ENCODE data around the gene MRPS22.
"Not testable (repeated sequence)": the region's sequence is repeated elsewhere in the genome, so short reads cannot be mapped to it uniquely, and the experiment has no call there.

MRPS22 gene

DNA sequence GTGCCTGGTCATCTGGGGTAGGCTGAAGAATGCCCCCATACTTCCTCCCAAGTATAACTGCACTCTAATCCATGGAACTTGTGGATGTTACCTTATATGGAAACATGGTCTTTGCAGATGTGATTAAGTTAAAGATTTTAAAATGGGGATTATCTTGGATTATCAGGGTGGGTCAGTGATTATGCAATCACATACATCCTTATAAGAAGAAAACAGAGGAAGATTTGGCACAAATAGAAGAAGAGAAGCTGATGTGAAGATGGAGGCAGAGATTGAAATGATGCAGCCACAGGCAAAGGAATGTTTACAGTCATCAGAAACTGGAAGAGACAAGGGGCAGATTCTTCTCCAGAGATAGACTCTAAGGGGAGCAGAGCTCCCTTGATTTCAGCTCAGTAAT, 1.8 kb upstream of the MRPS22 start:
- no peak for DNase-seq

GRCh38 chr3:139346771-139347170, 3.0 kb downstream of the MRPS22 start:
- no peak for DNase-seq

DNA sequence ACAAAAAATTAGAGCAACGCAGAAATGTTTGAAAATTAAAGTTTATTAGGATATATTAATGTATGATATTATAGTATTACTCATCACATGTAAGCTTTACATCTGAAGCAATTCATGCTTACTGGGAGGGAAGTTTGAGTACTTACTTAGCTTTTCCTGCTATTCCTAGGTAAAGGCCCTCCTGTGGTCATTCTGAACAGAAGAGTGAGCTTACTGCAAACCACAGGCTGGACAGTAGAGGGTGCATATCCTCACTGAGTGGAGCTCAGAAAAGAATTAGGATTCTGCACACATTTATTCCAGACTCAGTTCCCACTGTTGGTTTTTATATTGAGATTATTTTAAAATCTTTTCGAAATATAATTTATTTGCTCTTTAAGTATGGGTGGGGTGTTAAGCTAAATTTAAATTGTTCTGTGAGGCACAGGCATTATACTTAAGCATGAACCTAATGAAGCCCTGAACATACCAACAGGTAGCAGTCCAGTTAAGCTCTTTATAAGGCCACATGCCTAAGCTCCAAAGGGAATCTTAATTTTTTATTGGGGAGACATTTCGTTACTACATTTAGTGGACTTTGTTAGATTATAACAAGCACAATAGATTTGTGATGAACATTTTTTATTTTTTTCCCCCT, 10.2 kb downstream of the MRPS22 start:
- DNase-seq, result peak; percentile 23

- no peak for DNase-seq
These were observed 10.8 kb downstream of the MRPS22 start for GRCh38 chr3:139354661-139355060.

DNA sequence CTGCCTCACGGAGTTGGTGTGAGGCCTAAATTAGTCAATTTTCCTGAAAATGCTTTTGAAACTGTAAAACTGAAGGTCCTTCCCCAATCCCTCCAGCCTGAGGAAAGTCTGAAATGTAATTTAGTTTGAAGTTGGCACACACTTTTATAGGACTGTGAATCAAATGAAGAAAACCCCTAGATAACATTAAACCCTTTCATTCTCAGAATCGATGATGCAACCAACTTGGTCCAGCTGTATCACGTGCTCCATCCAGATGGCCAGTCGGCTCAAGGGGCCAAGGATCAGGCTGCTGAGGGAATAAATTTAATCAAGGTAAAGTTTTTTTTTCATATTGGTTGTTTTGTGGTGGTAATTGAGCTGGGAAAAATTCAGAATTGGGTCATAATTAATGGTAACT, 11.7 kb downstream of the MRPS22 start:
- no peak for DNase-seq

GRCh38 chr3:139355891-139356290, 12.1 kb downstream of the MRPS22 start:
- DNase-seq, result no peak

- no peak for DNase-seq
These were observed 14.1 kb downstream of the MRPS22 start for GRCh38 chr3:139357899-139358298.

DNA sequence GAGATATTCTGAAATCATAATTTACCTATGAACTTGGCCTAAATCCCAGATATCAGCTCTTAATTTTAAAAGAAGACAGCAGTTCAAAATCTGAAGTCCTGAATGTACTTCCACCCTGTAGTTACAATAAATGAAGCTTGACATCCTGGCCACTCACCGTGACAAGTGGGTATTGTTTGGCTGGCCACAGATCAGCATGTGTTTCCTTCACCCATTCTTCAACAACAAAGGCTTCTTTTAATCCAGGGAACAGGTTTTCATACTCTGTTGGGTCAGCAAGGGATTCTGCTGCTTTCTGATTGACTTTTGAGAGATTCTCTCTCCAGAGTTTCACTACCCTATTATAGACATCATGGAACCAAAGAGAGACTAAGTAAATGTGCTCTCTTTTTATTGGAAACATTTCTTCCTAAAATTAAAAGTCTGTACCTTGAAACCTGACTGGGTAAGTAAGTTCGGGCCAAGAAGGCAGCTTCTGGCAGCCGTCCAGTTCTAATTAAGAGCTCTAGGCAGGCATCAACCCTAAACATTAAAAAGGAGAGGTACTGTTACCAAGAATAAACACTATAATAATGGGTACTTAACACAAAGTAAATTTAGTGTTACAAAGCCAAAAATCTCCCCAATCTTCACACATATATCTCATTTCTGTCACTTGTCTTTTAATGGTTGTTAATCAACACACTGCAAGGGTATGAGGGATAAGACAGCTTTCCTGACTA, 15.2 kb downstream of the MRPS22 start:
- DNase-seq, result no peak

- no peak for DNase-seq
These were observed 17.5 kb downstream of the MRPS22 start for GRCh38 chr3:139361276-139361675.

DNA sequence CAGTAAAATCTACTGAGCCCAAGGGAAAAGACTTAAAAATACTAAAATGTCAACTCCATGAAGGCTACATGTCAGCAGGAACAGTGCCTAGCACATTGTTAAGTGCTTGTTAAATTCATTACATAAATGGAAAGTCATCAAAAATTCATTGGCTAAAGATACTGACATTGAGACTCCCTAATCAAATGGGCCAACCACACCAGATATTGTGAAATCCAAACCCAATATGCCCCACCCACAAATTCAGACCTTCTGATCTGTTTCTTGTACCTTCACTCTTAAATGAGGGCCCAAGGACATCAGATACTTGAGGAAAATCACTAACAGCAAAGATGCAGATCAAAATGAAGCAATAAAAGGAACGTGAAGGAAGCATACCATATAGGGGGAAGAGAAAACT, 20.7 kb downstream of the MRPS22 start:
- DNase-seq, result no peak

- no peak for DNase-seq
These were observed 30.3 kb downstream of the MRPS22 start for GRCh38 chr3:139374099-139374498.

DNA sequence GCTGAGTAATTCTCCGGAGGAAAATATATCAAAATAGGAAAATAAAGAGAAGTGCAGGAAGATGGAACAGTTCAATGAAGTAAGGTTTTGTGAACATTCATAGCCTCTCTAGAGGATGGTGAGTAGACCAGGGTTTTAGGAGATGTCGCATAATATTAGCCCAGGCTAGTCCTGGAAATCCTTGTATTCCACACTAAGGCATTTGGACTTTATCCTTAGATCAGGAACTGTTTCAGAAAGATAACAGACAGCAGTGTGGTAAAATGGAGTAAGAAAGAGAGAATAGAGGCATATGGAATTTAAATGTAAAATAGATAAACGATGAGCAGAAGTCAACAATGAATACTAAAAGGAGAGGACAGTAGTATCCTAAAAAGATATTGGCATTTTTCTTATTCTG, 33.6 kb downstream of the MRPS22 start:
- DNase-seq, result no peak

- peak; percentile 38 for DNase-seq
These were observed 34.9 kb downstream of the MRPS22 start for GRCh38 chr3:139378587-139379241.

GRCh38 chr3:139380575-139380974, 36.8 kb downstream of the MRPS22 start:
- no peak for DNase-seq

DNA sequence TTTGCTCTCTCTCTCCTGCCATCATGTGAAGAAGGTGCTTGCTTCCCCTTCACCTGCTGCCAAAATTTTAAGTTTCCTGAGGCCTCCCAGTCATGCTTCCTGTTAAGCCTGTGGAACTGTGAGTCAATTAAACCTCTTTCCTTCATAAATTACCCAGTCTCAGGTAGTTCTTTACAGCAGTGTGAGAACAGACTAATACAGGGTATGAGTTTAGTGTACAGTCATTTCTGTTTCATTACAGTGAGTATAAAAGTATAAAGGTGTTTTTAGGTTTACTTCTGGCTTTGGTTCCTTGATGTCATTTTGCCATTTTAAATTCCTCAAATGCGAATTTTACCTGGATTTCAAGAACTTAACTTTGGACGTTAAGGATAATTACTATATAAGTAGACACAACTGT, 38.5 kb downstream of the MRPS22 start:
- DNase-seq, result not testable (repeated sequence)

- no peak for DNase-seq
These were observed 44.3 kb downstream of the MRPS22 start for GRCh38 chr3:139388077-139388476.

DNA sequence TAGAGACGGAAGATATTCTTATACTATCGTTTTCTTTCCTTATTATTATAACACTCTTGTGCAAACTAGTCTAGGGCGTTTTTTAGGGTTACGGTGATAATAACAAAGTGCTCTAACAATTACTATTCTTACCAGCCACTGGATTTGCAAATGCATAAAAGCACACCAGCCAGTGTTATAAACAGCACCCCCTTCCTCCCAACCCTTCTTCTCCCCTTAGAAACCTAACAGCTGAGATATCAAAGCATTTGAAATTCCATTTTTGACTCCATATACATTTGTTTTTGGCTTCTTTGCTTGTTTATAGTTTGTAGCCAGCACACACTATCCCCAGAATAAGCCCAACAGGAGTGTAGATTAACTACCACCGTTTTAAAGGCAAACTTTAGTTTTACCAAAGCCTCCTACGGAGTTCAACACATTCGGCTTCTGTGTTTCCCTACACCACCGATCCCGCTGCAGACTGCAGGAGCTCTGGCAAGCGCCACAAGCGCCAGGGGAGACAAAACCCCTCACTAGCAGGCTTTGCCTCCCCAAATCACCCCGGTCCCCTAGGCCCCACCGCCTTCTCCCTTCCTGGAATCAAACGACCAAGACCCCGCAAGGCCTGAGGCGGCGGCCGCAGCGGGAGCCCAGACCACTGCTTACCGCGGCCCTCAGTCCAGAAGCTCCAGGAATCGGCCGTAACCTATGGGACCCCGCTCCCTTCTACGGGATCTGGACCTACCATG, 45.2 kb downstream of the MRPS22 start:
- DNase-seq, result no peak

GRCh38 chr3:139389552-139390368, 45.9 kb downstream of the MRPS22 start, which contains the start of gene COPB2:
TSS of gene COPB2 (minus strand) at chr3:139389647. CDS start at chr3:139389550, 97 bp downstream.
- peak; percentile 98 for DNase-seq

- DNase-seq, result no peak
These were observed 50.3 kb downstream of the MRPS22 start for GRCh38 chr3:139394116-139394515.

DNA sequence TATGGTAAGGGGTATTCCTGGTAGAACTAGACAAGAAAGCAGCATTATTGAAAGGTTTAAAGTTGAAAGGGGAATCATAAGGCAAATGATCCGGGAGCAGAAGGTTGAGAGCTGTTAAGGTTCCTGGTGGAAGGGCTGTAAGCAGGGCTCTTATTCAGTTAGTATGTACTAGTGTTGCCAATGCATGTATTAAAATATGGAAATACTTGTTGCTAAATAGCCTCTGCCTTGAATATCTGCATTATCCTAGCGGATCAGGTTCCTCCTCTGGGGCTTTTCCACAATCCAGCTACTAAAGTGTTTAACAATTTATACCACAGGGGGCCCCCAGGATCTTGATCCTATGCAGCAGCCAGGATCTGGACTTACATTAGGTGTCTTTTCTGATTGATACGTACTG, 52.9 kb downstream of the MRPS22 start:
- DNase-seq, result no peak

DNA sequence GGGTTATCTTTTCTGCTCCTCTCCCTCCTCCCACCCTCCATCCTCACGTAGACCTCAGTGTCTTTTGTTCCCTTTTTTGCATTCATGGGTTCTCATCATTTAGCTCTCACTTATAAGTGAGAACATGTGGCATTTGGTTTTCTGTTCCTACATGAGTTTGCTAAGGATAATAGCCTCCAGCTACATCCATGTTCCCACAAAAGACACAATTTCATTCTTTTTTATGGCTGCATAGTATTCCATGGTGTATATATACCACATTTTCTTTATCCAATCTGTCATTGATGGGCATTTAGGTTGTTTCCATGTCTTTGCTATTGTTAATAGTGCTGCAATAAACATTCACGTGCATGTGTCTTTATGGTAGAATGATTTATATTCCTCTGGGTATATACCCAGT, 57.3 kb downstream of the MRPS22 start:
- not testable (repeated sequence) for DNase-seq

All from DMS 273 treated with DMSO at 0.1 percent for 48 hours (cell line).